GM21737 (cell line): ENCODE measurements around the gene MYH9.
A peak's percentile ranks its signal among the peaks of the same experiment; 100 is the strongest.

Source experiments
- ATAC-seq: cut with Tn5 transposase; IDR thresholded peaks from one replicate; pipeline ENCODE4 v1.9.1; 2021; ENCODE audit warnings: mild to moderate bottlenecking, moderate library complexity; ENCODE audit not compliant: unreplicated experiment

Gene MYH9

GRCh38 chr22:36332623-36333332 lies 55.0 kb downstream of the MYH9 start:
- ATAC-seq, result no peak

- ATAC-seq, result no peak
These were observed 55.7 kb downstream of the MYH9 start for GRCh38 chr22:36331912-36332622.

GRCh38 chr22:36331306-36331911 lies 56.4 kb downstream of the MYH9 start:
- ATAC-seq, result peak; percentile 58

GRCh38 chr22:36330655-36331305 lies 57.0 kb downstream of the MYH9 start:
- ATAC-seq, result no peak

GRCh38 chr22:36330127-36330526 lies 57.6 kb downstream of the MYH9 start:
- no peak for ATAC-seq

- ATAC-seq, result no peak
These were observed 58.3 kb downstream of the MYH9 start for GRCh38 chr22:36329254-36330078.

GRCh38 chr22:36328635-36329253 lies 59.0 kb downstream of the MYH9 start:
- ATAC-seq, result no peak

- no peak for ATAC-seq
These were observed 59.7 kb downstream of the MYH9 start for GRCh38 chr22:36327922-36328551.

GRCh38 chr22:36326178-36327161 lies 61.3 kb downstream of the MYH9 start:
- no peak for ATAC-seq

GRCh38 chr22:36325154-36326031 lies 62.4 kb downstream of the MYH9 start:
- no peak for ATAC-seq

- ATAC-seq, result no peak
These were observed 63.4 kb downstream of the MYH9 start for GRCh38 chr22:36324414-36324813.

- ATAC-seq, result no peak
These were observed 63.9 kb downstream of the MYH9 start for GRCh38 chr22:36323855-36324331.

- ATAC-seq, result no peak
These were observed 64.4 kb downstream of the MYH9 start for GRCh38 chr22:36323182-36323854.

GRCh38 chr22:36322602-36322915 lies 65.2 kb downstream of the MYH9 start:
- no peak for ATAC-seq

- ATAC-seq, result no peak
These were observed 65.8 kb downstream of the MYH9 start for GRCh38 chr22:36321797-36322601.

GRCh38 chr22:36320553-36320952 lies 67.2 kb downstream of the MYH9 start:
- no peak for ATAC-seq
